ENCODE data around the gene SSR2. TPM values are rescaled to one million over a fixed set of nuclear protein-coding genes. Genes with fewer than 3 reads are reported as not detected.

Gene SSR2
- total and polyA plus RNA-seq, 4 donors = 93.1 to 264 (median 173) TPM

DNA sequence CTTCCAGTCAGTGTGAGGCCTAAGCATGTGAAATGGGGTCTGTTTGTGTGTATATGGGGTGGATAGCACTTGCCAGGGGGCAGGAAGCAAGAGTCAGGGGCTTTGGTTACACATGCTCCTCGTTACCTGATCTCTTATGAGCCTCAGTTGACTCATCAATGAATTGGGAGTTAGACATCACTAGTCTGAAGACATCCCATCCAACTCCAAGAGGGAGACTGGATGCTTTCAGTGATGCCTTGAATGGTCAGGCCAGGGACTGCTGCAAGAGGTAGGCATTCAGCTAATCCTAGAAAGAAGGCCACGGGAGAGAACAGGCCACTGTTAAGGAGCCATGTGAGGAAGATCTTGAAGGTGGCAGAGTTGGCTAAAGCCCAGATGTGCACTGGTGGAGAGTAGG is 46.5 kb upstream of the SSR2 start:
- Histone ChIP-seq H3K9me3 (ENCODE audit: control insufficient read depth in 4 of 4, low read length in 3 of 4) (no peaks in the 10 kb centered on the region), H3K4me1 (ENCODE audit: control insufficient read depth in 4 of 4, insufficient read depth in 4 of 4, low read length in 3 of 4) (peaks cover 7 to 18% (median 15%) of the 10 kb centered on the region in 4 donors), H3K9ac (ENCODE audit: low read depth in 1 of 2, low read length in 2 of 2) (no peak overlapping the region), H3K36me3 (ENCODE audit: control insufficient read depth in 4 of 4, insufficient read depth in 3 of 4, low read depth in 1 of 4, low read length in 3 of 4) (no peaks in the 10 kb centered on the region), H3K4me3 (ENCODE audit: low read depth in 1 of 3, low read length in 3 of 3) (no peak overlapping the region), H3K27ac (ENCODE audit: low read depth in 1 of 2, low read length in 2 of 2) (no peak overlapping the region), H3K27me3 (ENCODE audit: control insufficient read depth in 4 of 4, insufficient read depth in 4 of 4, low read length in 3 of 4) (no peaks in the 10 kb centered on the region)
- no peak for TF ChIP-seq SP1 (IDR thresholded peaks at IDR 0.05)
- TF ChIP-seq FOXA2 (IDR thresholded peaks at IDR 0.05) = no peak
- TF ChIP-seq, protein P1, sequence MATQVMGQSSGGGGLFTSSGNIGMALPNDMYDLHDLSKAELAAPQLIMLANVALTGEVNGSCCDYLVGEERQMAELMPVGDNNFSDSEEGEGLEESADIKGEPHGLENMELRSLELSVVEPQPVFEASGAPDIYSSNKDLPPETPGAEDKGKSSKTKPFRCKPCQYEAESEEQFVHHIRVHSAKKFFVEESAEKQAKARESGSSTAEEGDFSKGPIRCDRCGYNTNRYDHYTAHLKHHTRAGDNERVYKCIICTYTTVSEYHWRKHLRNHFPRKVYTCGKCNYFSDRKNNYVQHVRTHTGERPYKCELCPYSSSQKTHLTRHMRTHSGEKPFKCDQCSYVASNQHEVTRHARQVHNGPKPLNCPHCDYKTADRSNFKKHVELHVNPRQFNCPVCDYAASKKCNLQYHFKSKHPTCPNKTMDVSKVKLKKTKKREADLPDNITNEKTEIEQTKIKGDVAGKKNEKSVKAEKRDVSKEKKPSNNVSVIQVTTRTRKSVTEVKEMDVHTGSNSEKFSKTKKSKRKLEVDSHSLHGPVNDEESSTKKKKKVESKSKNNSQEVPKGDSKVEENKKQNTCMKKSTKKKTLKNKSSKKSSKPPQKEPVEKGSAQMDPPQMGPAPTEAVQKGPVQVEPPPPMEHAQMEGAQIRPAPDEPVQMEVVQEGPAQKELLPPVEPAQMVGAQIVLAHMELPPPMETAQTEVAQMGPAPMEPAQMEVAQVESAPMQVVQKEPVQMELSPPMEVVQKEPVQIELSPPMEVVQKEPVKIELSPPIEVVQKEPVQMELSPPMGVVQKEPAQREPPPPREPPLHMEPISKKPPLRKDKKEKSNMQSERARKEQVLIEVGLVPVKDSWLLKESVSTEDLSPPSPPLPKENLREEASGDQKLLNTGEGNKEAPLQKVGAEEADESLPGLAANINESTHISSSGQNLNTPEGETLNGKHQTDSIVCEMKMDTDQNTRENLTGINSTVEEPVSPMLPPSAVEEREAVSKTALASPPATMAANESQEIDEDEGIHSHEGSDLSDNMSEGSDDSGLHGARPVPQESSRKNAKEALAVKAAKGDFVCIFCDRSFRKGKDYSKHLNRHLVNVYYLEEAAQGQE (IDR thresholded peaks at IDR 0.05) = no peak
- TF ChIP-seq EGR1 (IDR thresholded peaks at IDR 0.05; ENCODE audit: low read depth in 2 of 2) = no peak
- TF ChIP-seq, protein P2, sequence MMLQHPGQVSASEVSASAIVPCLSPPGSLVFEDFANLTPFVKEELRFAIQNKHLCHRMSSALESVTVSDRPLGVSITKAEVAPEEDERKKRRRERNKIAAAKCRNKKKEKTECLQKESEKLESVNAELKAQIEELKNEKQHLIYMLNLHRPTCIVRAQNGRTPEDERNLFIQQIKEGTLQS (IDR thresholded peaks at IDR 0.05) = no peak
- TF ChIP-seq GABPA (IDR thresholded peaks at IDR 0.05 in 1 of 2, conservative IDR thresholded peaks at IDR 0.05 in 1 of 2) = no peak
- WGBS = 83% methylated on average over 2 of the region's 2 CpGs
- DNase-seq (ENCODE audit: low spot score) = no peak

DNA sequence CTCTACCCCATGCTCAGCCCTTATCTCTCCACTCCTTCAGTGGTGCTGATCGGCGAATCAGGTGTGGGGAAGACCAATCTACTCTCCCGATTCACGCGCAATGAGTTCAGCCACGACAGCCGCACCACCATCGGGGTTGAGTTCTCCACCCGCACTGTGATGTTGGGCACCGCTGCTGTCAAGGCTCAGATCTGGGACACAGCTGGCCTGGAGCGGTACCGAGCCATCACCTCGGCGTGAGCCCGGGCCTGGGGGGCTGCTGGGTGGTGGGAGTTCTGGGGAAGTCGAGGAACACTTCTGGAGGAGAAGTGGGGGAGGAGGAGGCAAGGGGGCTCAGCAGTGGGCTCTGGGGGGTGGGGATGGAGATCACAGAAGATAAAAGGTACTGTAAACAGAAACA is 45.1 kb upstream of the SSR2 start:
- H3K9me3 ChIP-seq (ENCODE audit: control insufficient read depth in 4 of 4, low read length in 3 of 4) = no peaks in the 10 kb centered on the region
- no peak overlapping the region for H3K27ac ChIP-seq (ENCODE audit: low read depth in 1 of 2, low read length in 2 of 2)
- H3K4me1 ChIP-seq (ENCODE audit: control insufficient read depth in 4 of 4, insufficient read depth in 4 of 4, low read length in 3 of 4) = peaks cover 6 to 17% (median 15%) of the 10 kb centered on the region in 4 donors
- no peak overlapping the region for H3K4me3 ChIP-seq (ENCODE audit: low read depth in 1 of 3, low read length in 3 of 3)
- TF ChIP-seq TAF1 (conservative IDR thresholded peaks at IDR 0.05) (no peak), YY1 (IDR thresholded peaks at IDR 0.05) (no peak), JUND (IDR thresholded peaks at IDR 0.05) (no peak), HNF4G (IDR thresholded peaks at IDR 0.05) (no peak), FOXA1 (IDR thresholded peaks at IDR 0.05) (no peak), SP1 (IDR thresholded peaks at IDR 0.05) (no peak), GABPA (IDR thresholded peaks at IDR 0.05 in 1 of 2, conservative IDR thresholded peaks at IDR 0.05 in 1 of 2) (no peak), NR2F2 (IDR thresholded peaks at IDR 0.05) (no peak), RXRA (IDR thresholded peaks at IDR 0.05) (no peak), RAD21 (IDR thresholded peaks at IDR 0.05) (no peak), EGR1 (IDR thresholded peaks at IDR 0.05; ENCODE audit: low read depth in 2 of 2) (no peak), FOXA2 (IDR thresholded peaks at IDR 0.05) (no peak), HNF4A (conservative IDR thresholded peaks at IDR 0.05) (no peak)
- TF ChIP-seq, protein P2 (IDR thresholded peaks at IDR 0.05) = no peak
- TF ChIP-seq, protein P3, sequence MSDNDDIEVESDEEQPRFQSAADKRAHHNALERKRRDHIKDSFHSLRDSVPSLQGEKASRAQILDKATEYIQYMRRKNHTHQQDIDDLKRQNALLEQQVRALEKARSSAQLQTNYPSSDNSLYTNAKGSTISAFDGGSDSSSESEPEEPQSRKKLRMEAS (IDR thresholded peaks at IDR 0.05) = no peak
- TF ChIP-seq, protein P4, sequence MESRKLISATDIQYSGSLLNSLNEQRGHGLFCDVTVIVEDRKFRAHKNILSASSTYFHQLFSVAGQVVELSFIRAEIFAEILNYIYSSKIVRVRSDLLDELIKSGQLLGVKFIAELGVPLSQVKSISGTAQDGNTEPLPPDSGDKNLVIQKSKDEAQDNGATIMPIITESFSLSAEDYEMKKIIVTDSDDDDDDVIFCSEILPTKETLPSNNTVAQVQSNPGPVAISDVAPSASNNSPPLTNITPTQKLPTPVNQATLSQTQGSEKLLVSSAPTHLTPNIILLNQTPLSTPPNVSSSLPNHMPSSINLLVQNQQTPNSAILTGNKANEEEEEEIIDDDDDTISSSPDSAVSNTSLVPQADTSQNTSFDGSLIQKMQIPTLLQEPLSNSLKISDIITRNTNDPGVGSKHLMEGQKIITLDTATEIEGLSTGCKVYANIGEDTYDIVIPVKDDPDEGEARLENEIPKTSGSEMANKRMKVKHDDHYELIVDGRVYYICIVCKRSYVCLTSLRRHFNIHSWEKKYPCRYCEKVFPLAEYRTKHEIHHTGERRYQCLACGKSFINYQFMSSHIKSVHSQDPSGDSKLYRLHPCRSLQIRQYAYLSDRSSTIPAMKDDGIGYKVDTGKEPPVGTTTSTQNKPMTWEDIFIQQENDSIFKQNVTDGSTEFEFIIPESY (IDR thresholded peaks at IDR 0.05) = no peak
- TF ChIP-seq, protein P5, sequence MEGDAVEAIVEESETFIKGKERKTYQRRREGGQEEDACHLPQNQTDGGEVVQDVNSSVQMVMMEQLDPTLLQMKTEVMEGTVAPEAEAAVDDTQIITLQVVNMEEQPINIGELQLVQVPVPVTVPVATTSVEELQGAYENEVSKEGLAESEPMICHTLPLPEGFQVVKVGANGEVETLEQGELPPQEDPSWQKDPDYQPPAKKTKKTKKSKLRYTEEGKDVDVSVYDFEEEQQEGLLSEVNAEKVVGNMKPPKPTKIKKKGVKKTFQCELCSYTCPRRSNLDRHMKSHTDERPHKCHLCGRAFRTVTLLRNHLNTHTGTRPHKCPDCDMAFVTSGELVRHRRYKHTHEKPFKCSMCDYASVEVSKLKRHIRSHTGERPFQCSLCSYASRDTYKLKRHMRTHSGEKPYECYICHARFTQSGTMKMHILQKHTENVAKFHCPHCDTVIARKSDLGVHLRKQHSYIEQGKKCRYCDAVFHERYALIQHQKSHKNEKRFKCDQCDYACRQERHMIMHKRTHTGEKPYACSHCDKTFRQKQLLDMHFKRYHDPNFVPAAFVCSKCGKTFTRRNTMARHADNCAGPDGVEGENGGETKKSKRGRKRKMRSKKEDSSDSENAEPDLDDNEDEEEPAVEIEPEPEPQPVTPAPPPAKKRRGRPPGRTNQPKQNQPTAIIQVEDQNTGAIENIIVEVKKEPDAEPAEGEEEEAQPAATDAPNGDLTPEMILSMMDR (IDR thresholded peaks at IDR 0.05; ENCODE audit: low read depth, low read length, missing input control) = no peak
- TF ChIP-seq, protein P1 (IDR thresholded peaks at IDR 0.05) = no peak
- no peaks in the 10 kb centered on the region for H3K36me3 ChIP-seq (ENCODE audit: control insufficient read depth in 4 of 4, insufficient read depth in 3 of 4, low read depth in 1 of 4, low read length in 3 of 4)
- H3K27me3 ChIP-seq (ENCODE audit: control insufficient read depth in 4 of 4, insufficient read depth in 4 of 4, low read length in 3 of 4) = no peaks in the 10 kb centered on the region
- H3K9ac ChIP-seq (ENCODE audit: low read depth in 1 of 2, low read length in 2 of 2) = no peak overlapping the region
- WGBS = 87% methylated on average over 16 of the region's 16 CpGs
- no peak for DNase-seq (ENCODE audit: low spot score)

Data from liver (tissue), 9 donors.